ENCODE measurements around the gene CCR6.
"Not testable (repeated sequence)": the region's sequence is repeated elsewhere in the genome, so short reads cannot be mapped to it uniquely, and the experiment has no call there.

The CCR6 gene

DNA sequence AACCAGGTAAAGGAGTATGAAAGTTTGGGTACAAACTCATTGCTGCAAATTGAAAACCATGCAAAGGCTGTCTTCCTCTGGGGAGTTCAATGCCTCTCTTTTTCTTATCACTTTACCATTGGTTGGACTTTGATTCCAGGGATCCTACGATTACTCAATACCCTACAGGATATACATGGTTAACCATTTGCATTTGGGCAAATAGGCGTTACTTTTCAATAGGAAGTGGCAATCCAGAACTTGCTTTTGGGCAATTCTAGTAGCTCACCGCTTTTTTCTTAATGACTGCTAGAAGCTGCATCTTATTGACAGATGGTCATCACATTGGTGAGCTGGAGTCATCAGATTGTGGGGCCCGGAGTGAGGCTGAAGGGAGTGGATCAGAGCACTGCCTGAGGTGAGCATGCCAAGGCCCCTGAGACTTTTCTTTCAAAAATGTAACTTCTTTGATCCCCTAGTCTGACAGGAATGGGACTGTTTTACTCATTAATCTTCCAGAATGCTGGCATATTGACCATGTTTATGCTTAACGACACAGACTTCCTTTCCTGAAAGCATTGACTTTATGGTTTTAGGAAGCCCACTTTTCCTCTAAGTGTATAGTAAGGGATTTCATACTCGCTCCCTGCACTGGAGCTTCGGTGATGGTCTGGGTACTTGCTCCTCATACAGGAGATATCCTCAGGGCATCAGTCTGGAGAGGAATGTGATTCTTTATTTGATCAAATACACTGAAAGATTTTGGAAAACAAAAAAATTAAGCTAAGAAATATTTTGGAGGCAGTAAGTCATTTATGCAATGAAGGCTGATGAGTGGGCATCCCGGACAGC, at the start of gene CCR6:
Gene CCR6 (plus strand): TSS at position 270 of the 831 bp plus-strand sequence. CDS start 13,039 bp downstream, outside the sequence.
- TF ChIP-seq, protein P1, sequence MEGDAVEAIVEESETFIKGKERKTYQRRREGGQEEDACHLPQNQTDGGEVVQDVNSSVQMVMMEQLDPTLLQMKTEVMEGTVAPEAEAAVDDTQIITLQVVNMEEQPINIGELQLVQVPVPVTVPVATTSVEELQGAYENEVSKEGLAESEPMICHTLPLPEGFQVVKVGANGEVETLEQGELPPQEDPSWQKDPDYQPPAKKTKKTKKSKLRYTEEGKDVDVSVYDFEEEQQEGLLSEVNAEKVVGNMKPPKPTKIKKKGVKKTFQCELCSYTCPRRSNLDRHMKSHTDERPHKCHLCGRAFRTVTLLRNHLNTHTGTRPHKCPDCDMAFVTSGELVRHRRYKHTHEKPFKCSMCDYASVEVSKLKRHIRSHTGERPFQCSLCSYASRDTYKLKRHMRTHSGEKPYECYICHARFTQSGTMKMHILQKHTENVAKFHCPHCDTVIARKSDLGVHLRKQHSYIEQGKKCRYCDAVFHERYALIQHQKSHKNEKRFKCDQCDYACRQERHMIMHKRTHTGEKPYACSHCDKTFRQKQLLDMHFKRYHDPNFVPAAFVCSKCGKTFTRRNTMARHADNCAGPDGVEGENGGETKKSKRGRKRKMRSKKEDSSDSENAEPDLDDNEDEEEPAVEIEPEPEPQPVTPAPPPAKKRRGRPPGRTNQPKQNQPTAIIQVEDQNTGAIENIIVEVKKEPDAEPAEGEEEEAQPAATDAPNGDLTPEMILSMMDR (conservative IDR thresholded peaks at IDR 0.05; ENCODE audit: low read depth, low read length): no peak
- H3K4me3 ChIP-seq (ENCODE audit: low read length): no peak within 1 kb of the TSS
- DNase-seq (ENCODE audit: low read depth): no peak

DNA sequence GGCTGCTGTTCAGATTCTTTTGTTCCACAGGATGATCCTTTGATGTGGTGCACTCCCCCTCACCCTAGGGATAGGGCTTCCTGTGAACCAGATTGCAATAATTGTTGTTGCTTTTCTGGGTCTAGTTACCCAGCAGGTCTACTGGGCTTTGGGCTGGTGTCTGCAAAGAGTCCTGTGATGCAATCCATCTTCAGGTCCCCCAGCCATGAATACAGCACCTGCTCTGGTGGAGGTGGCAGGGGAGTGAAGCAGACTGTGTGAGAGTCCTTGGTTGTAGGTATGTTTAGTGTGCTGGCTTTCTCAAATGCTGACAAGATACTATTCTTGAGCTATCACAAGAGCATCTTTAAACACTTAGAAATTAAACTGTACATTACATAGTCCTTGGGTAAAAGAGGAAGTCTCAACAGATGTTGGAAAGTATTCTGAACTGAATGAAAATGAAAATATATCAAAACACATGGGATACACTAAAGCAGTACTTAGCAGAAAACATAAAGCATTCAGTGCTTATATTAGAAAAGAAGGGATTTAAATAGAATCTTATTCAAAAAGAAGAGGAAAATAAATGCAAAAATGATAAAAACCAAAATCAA, 49.1 kb upstream of the CCR6 start:
- DNase-seq (ENCODE audit: low read depth): no peak
- H3K4me3 ChIP-seq (ENCODE audit: low read length): no peak overlapping the region
- TF ChIP-seq, protein P1 (conservative IDR thresholded peaks at IDR 0.05; ENCODE audit: low read depth, low read length): no peak

DNA sequence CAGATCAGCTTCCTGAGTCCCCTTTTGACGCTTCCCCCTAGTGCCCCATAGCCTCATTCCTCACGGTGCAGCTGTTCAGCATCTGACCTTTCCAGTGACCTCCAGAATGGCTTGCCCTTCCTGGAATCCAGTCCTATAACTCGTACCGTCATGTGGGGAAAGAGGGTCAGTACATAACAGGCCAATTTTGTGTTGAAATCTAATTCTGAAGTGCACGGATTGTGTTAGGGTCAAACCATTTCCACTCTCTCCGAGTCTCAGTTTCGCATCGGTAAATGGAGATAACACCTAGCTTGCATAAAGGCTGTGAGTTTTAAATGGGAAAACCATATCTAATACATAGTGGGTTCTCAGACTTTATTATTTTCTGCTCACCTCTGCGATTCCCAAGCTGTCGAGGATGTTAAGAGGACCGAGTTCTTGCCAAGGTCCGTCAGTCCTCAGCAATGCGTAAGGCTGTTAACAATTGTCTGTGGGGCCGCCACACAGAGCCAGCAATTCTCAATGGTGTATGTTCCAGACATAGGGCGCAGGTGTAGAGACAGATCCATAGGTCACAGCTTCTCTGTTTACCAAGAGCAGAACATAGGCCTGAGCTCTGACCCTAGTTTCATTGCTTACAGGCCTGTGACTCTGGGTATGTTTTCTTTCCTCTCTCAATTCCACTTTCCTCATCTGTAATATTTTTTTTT, 45.5 kb upstream of the CCR6 start:
- DNase-seq (ENCODE audit: low read depth): no peak
- H3K4me3 ChIP-seq (ENCODE audit: low read length): no peak overlapping the region
- TF ChIP-seq, protein P1 (conservative IDR thresholded peaks at IDR 0.05; ENCODE audit: low read depth, low read length): no peak

DNA sequence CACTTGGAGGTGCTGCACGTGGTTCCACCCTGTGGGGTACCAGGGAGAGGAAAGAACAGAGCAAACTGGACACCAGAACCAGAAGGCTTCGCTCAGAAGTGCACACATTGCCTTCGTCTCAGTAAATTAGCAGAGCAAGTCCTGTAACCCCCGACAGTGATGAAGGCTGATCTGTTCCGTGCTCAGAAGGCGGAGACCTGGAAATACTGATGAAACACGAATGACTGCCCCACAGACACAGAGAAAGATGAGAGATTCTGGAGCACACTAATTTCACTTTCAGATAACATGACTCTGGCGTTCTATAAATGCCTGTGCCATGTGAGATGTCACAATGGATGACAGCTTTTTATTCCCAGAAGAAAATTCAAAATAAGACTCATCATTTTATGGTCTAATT, 44.2 kb upstream of the CCR6 start:
- TF ChIP-seq, protein P1 (conservative IDR thresholded peaks at IDR 0.05; ENCODE audit: low read depth, low read length): no peak
- H3K4me3 ChIP-seq (ENCODE audit: low read length): no peak overlapping the region
- DNase-seq (ENCODE audit: low read depth): no peak

DNA sequence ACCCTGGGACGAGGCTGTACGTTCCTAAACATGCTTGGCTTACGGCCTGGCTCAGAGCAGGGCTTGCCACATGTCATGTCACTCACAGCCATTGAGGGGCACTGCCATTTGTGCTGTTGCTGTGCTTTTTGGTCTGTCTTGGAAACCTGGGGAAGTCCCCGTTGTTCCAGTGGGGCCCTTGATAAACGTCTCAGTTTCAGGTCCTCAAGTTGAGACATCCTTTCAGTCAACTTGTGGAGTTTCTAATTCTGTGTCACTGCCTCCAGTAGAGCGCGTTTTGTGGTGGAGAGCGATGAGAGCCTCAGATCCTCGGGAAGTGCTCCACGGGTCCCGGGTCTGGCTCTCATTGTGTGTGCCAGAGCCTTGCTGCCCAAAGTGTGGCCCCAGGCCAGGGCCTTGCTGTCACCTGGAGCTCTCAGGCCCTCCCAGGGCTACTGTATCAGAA, 43.0 kb upstream of the CCR6 start:
- H3K4me3 ChIP-seq (ENCODE audit: low read length): no peak overlapping the region
- no peak for DNase-seq (ENCODE audit: low read depth)
- TF ChIP-seq, protein P1 (conservative IDR thresholded peaks at IDR 0.05; ENCODE audit: low read depth, low read length): no peak

DNA sequence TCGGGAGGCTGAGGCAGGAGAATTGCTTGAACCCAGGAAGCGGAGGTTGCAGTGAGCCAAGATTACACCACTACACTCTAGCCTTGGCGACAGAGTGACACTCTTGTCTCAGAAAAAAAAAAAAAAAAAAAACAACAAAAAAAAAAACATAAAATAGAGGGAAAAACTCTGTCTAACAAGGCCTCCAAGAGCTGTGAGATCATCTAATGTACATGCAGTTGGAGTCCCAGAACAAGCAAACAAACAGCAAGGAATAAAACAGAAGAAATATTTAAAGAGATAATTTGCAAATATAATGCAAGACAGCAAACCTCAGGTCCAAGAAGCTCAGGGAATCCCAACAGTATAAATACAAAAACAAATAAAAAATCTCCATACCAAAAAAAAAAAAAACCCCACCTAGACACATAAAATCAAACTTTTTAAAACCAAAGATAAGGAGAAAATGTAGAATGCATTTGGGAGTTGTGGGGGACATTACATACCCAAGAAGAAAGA, 35.0 kb upstream of the CCR6 start:
- H3K4me3 ChIP-seq (ENCODE audit: low read length): no peak overlapping the region
- TF ChIP-seq, protein P1 (conservative IDR thresholded peaks at IDR 0.05; ENCODE audit: low read depth, low read length): no peak
- DNase-seq (ENCODE audit: low read depth): no peak

DNA sequence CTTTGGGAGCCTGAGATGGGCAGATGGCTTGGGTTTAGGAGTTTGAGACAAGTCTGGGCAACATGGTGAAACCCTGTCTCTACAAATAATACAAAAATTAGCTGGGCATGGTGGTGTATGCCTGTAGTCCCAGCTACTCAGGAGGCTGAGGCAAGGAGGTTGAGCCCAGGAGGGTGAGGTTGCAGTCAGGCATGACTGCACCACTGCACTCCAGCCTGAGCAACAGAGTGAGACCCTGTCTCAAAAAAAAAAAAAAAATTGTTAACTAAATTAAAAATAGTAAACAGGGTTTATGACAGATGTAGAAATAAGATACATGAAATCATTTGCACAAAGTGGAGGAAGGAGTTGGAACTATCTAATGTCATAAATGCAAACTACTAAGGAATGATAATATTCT, 34.2 kb upstream of the CCR6 start:
- H3K4me3 ChIP-seq (ENCODE audit: low read length); DNase-seq (ENCODE audit: low read depth): not testable (repeated sequence)
